Esophagus muscularis mucosa (tissue), 4 donors: ENCODE measurements around the gene EIF5A2. TPM values are rescaled to one million over a fixed set of nuclear protein-coding genes. Genes with fewer than 3 reads are reported as not detected.

ENCODE experiments used
- DNase-seq: peaks from one replicate; pipeline ENCODE4 v3.0.0-alpha.2; 2017; ENCODE audit errors: extremely low spot score
- H3K27ac ChIP-seq, 4 donors: fragments of 200-600 bp; sonication (generic); replicated peaks in 1 of 4; 1 replicate in 3 of 4; 2 replicates in 1 of 4; pipeline ENCODE4 v1.5.1; 2016 to 2019; ENCODE audit warnings: mild to moderate bottlenecking in 1 of 4
- H3K27me3 ChIP-seq, 4 donors: fragments of 200-600 bp; sonication (generic); one replicate each; pipeline versions ENCODE4 v1.5.1 to v1.6.0; 2016 to 2019
- H3K36me3 ChIP-seq, 4 donors: fragments of 200-600 bp; sonication (generic); one replicate each; pipeline ENCODE4 v1.5.1; 2016 to 2019
- H3K4me1 ChIP-seq, 4 donors: fragments of 200-600 bp; sonication (generic); one replicate each; pipeline ENCODE4 v1.5.1; 2016 to 2019
- H3K4me3 ChIP-seq, 4 donors: fragments of 200-600 bp; sonication (generic); 1 replicate in 2 of 4; 2 replicates in 2 of 4; pipeline ENCODE4 v1.5.1; 2016 to 2019; ENCODE audit warnings: mild to moderate bottlenecking in 4 of 4, moderate library complexity in 1 of 4
- H3K9me3 ChIP-seq, 4 donors: fragments of 200-600 bp; sonication (generic); 1 replicate in 3 of 4; 2 replicates in 1 of 4; pipeline ENCODE4 v1.5.1; 2016 to 2019
- EP300 ChIP-seq: sonication (generic); formaldehyde crosslinking; IDR thresholded peaks from one replicate; pipeline ENCODE4 v1.6.1; 2017; ENCODE audit warnings: antibody characterized with exemption
- POLR2A ChIP-seq: fragments of 450-650 bp; IDR thresholded peaks from one replicate; pipeline ENCODE4 v1.6.1; 2017; ENCODE audit warnings: antibody characterized with exemption, moderate library complexity, mild to moderate bottlenecking, low read depth
- POLR2AphosphoS5 ChIP-seq, 2 donors: sonication (generic); formaldehyde crosslinking; IDR thresholded peaks; one replicate each; pipeline ENCODE4 v1.6.1; 2017; ENCODE audit warnings: antibody characterized with exemption in 2 of 2
- WGBS: methylation state at CpG from one replicate; pipeline ENCODE4 v1.1.5; 2018; 5-methylcytosine and 5-hydroxymethylcytosine counted together
- intact Hi-C: fragments of 100-400 bp; cut with DNase I; formaldehyde crosslinking; loops from one replicate; pipeline ENCODE4 v1.15.1; 2023
- total RNA-seq, 4 donors: library from RNA; depleted of rRNA; stranded (reverse); fragments of >200 nt; gene quantifications; one replicate each; pipeline versions ENCODE4 v1.1.0 to v1.2.1, GENCODE V29; 2016
- TF ChIP-seq, protein P1 (sequence below), 3 experiments: fragments of 200-600 bp in 2 of 3; fragments of 450-650 bp in 1 of 3; sonication (generic) in 2 of 3; IDR thresholded peaks; one replicate each; pipeline ENCODE4 v1.5.1; 2017 to 2019; ENCODE audit warnings: antibody characterized with exemption in 3 of 3, mild to moderate bottlenecking in 2 of 3, moderate library complexity in 1 of 3

Gene EIF5A2
- total RNA-seq, 4 donors from 2014 or later = 7.8 to 10.4 (median 7.9) TPM

DNA sequence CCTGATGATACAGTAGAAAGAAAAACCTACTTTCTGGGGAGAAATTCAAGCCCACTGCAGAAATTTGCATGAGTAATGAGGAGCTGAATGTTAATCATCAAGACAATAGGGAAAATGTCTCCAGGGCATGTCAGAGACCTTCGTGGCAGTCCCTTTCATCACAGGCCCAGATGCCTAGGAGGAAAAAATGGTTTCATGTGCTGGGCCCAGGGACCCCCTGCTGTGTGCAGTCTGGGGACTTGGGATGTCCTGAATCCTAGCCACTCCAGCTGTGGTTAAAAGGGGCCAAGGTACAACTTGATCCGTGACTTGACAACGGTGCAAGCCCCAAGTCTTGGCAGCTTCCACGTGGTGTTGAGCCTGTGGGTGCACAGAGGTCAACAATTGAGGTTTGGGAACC, 10.3 kb upstream of the EIF5A2 start:
- TF ChIP-seq POLR2AphosphoS5 (IDR thresholded peaks at IDR 0.05) (no peak), POLR2A (no peak), EP300 (no peak)
- TF ChIP-seq, protein P1, sequence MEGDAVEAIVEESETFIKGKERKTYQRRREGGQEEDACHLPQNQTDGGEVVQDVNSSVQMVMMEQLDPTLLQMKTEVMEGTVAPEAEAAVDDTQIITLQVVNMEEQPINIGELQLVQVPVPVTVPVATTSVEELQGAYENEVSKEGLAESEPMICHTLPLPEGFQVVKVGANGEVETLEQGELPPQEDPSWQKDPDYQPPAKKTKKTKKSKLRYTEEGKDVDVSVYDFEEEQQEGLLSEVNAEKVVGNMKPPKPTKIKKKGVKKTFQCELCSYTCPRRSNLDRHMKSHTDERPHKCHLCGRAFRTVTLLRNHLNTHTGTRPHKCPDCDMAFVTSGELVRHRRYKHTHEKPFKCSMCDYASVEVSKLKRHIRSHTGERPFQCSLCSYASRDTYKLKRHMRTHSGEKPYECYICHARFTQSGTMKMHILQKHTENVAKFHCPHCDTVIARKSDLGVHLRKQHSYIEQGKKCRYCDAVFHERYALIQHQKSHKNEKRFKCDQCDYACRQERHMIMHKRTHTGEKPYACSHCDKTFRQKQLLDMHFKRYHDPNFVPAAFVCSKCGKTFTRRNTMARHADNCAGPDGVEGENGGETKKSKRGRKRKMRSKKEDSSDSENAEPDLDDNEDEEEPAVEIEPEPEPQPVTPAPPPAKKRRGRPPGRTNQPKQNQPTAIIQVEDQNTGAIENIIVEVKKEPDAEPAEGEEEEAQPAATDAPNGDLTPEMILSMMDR (IDR thresholded peaks at IDR 0.05) = no peak
- no peaks in the 10 kb centered on the region for H3K27me3 ChIP-seq
- no peak for DNase-seq
- WGBS = 76% methylated on average over 4 of the region's 4 CpGs
- intact Hi-C loops = no loop called here
- H3K9me3 ChIP-seq = peaks cover 0 to 22% (median 5%) of the 10 kb centered on the region in 4 donors
- H3K36me3 ChIP-seq = no peaks in the 10 kb centered on the region
- H3K4me1 ChIP-seq = no peaks in the 10 kb centered on the region
- no peak overlapping the region for H3K27ac ChIP-seq
- H3K4me3 ChIP-seq = no peak overlapping the region

DNA sequence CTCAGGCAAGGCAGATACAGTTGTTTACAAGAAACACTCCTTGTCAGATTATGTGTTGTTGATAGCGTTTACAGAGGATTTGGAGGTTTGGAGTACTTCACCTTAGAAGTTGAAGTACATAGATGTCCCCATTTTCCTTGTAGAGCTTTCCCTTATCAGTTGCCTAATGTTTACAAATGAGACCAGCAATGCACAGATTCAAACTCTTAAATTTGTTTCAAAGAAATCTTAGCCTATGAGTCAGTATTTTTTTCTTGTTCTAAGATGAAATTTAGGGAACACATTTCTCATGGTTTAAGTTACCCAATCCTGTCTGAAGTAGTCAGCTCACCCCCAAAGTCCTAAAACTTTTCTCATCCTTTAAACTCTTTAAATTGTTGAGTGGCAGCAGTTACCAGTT, 6.3 kb upstream of the EIF5A2 start:
- H3K4me3 ChIP-seq = no peak overlapping the region
- WGBS = 61% methylated on average over 1 of the region's 1 CpG
- H3K9me3 ChIP-seq = peaks cover 0 to 28% (median 8%) of the 10 kb centered on the region in 4 donors
- TF ChIP-seq EP300 = no peak
- TF ChIP-seq, protein P1 (IDR thresholded peaks at IDR 0.05) = no peak
- no peak for TF ChIP-seq POLR2A
- TF ChIP-seq POLR2AphosphoS5 (IDR thresholded peaks at IDR 0.05) = no peak
- H3K27ac ChIP-seq = no peak overlapping the region
- intact Hi-C loops = no loop called here
- DNase-seq = no peak
- H3K36me3 ChIP-seq = no peaks in the 10 kb centered on the region
- no peaks in the 10 kb centered on the region for H3K4me1 ChIP-seq
- H3K27me3 ChIP-seq = no peaks in the 10 kb centered on the region

DNA sequence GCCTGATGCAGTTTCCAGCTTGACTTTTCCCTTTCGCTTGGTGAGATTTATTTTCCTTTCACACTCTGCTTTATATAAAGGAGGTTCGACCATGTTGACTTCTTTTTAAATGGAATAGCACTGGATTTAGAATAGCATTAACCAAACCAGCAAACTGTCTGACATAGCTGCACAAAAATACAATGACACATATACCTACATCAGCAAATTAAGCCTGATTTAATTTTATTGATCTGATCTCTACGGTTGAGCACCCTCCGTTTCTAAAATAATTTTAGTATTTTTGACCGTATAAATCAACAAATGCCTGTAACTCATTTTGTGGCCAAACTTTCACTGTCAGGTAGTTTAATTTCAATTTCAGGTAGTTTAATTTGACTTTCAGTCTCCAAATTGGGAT, 5.8 kb upstream of the EIF5A2 start:
- no peak overlapping the region for H3K27ac ChIP-seq
- DNase-seq = no peak
- H3K9me3 ChIP-seq = peaks cover 0 to 28% (median 8%) of the 10 kb centered on the region in 4 donors
- 81% methylated on average over 5 of the region's 5 CpGs for WGBS
- no peak for TF ChIP-seq EP300
- TF ChIP-seq, protein P1 (IDR thresholded peaks at IDR 0.05) = no peak
- TF ChIP-seq POLR2A = no peak
- TF ChIP-seq POLR2AphosphoS5 (IDR thresholded peaks at IDR 0.05) = no peak
- intact Hi-C loops = no loop called here
- H3K4me1 ChIP-seq = peaks cover 0 to 2% (median 0%) of the 10 kb centered on the region in 4 donors
- H3K36me3 ChIP-seq = no peaks in the 10 kb centered on the region
- H3K27me3 ChIP-seq = no peaks in the 10 kb centered on the region
- H3K4me3 ChIP-seq = no peak overlapping the region

DNA sequence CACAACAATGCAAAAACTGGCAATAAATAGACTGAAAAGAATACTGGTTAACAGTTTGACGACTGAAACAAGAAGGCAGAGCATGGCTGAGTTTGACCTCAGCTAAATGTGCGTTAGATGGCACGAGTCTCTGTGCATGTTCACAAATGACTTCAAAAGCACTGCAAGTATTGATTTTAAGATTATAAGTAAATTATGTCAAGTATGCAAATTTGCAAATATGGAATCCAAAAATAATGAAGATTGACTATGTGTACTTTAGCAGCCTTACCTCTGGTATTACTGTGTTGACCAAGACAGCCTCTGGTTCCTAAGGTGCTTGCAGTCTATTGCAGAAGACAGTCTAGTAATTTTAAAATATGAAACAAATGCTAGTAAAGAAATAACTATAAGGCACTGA, 2.6 kb upstream of the EIF5A2 start:
- H3K27me3 ChIP-seq = peaks cover 0 to 5% (median 0%) of the 10 kb centered on the region in 4 donors
- WGBS = 97% methylated on average over 3 of the region's 3 CpGs
- TF ChIP-seq POLR2AphosphoS5 (IDR thresholded peaks at IDR 0.05) = no peak
- no peak for TF ChIP-seq EP300
- no peak for TF ChIP-seq POLR2A
- TF ChIP-seq, protein P1 (IDR thresholded peaks at IDR 0.05) = no peak
- H3K4me1 ChIP-seq = peaks cover 6 to 22% (median 18%) of the 10 kb centered on the region in 4 donors
- H3K4me3 ChIP-seq = no peak overlapping the region
- no peaks in the 10 kb centered on the region for H3K36me3 ChIP-seq
- intact Hi-C loops = no loop called here
- no peak overlapping the region for H3K27ac ChIP-seq
- peaks cover 0 to 23% (median 3%) of the 10 kb centered on the region in 4 donors for H3K9me3 ChIP-seq
- no peak for DNase-seq

DNA sequence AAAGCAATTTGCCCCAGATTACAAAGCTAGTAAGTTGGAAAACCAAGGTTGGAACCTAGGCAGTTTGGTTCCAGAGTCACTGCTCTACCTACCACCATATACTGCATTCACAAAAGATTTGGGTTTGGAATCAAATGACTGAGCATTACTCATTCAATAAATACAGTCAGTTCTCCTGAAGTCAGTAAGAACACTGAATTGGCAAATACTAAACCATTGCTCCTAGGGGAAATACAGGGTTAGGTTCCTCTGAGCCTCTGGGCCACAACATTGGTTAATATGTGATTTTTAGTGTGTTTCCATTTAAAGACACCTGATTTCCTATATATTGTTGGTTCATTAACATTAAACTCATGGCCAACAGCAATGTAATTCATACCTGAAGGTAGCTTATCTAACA, 2.1 kb upstream of the EIF5A2 start:
- H3K27me3 ChIP-seq = peaks cover 0 to 5% (median 0%) of the 10 kb centered on the region in 4 donors
- H3K4me1 ChIP-seq = peaks cover 6 to 22% (median 18%) of the 10 kb centered on the region in 4 donors
- intact Hi-C loops = no loop called here
- H3K4me3 ChIP-seq = no peak overlapping the region
- peaks cover 0 to 23% (median 3%) of the 10 kb centered on the region in 4 donors for H3K9me3 ChIP-seq
- no peak for DNase-seq
- H3K36me3 ChIP-seq = no peaks in the 10 kb centered on the region
- H3K27ac ChIP-seq = no peak overlapping the region
- TF ChIP-seq POLR2A = no peak
- TF ChIP-seq EP300 = no peak
- TF ChIP-seq POLR2AphosphoS5 (IDR thresholded peaks at IDR 0.05) = no peak
- TF ChIP-seq, protein P1 (IDR thresholded peaks at IDR 0.05) = no peak
